NOMO-1 treated with DMSO at 0.1 percent for 48 hours (cell line): Measurements from ENCODE around the gene SPC25.
"Not testable (repeated sequence)": the region's sequence is repeated elsewhere in the genome, so short reads cannot be mapped to it uniquely, and the experiment has no call there.

ENCODE experiments used
- DNase-seq: peaks from one replicate; lab custom pipeline; 2025; ENCODE audit not compliant: unreplicated experiment; lab: John Stamatoyannopoulos, UW

The SPC25 gene

GRCh38 chr2:168890006-168890782 is at the start of gene SPC25:
TSS of gene SPC25 (minus strand) at chr2:168890430. CDS start at chr2:168889519, 911 bp downstream.
- DNase-seq, result peak; percentile 94

- no peak for DNase-seq
Measured at GRCh38 chr2:168939918-168940317, 49.7 kb upstream of the SPC25 start.

- no peak for DNase-seq
Measured at GRCh38 chr2:168939061-168939460, 48.8 kb upstream of the SPC25 start.

GRCh38 chr2:168935810-168936581 is 45.8 kb upstream of the SPC25 start:
- no peak for DNase-seq

GRCh38 chr2:168934826-168935225 is 44.6 kb upstream of the SPC25 start:
- DNase-seq, result no peak

GRCh38 chr2:168932174-168932573 is 41.9 kb upstream of the SPC25 start:
- DNase-seq, result not testable (repeated sequence)

- no peak for DNase-seq
Measured at GRCh38 chr2:168930242-168930641, 40.0 kb upstream of the SPC25 start.

GRCh38 chr2:168929031-168929430 is 38.8 kb upstream of the SPC25 start:
- no peak for DNase-seq

GRCh38 chr2:168928113-168928831 is 38.0 kb upstream of the SPC25 start:
- no peak for DNase-seq

GRCh38 chr2:168926621-168927386 is 36.6 kb upstream of the SPC25 start:
- no peak for DNase-seq

GRCh38 chr2:168920504-168921157 is 30.4 kb upstream of the SPC25 start:
- DNase-seq, result peak; percentile 23

GRCh38 chr2:168916331-168916675 is 26.1 kb upstream of the SPC25 start:
- DNase-seq, result no peak

- no peak for DNase-seq
Measured at GRCh38 chr2:168915441-168916330, 25.5 kb upstream of the SPC25 start.

GRCh38 chr2:168913495-168913894 is 23.3 kb upstream of the SPC25 start:
- no peak for DNase-seq

- DNase-seq, result no peak
Measured at GRCh38 chr2:168912901-168913369, 22.7 kb upstream of the SPC25 start.

GRCh38 chr2:168912466-168912865 is 22.2 kb upstream of the SPC25 start:
- DNase-seq, result peak; percentile 74

- no peak for DNase-seq
Measured at GRCh38 chr2:168910330-168910729, 20.1 kb upstream of the SPC25 start.

GRCh38 chr2:168907940-168908662 is 17.9 kb upstream of the SPC25 start:
- no peak for DNase-seq

GRCh38 chr2:168904358-168904757 is 14.1 kb upstream of the SPC25 start:
- no peak for DNase-seq
